Activated T-cell treated with anti-CD3 and anti-CD28 coated beads, Interleukin-2, amount 50 U/mL, for 4 hours (primary cell): ENCODE data around the gene NRSN2. TPM values are rescaled to one million over a fixed set of nuclear protein-coding genes. Genes with fewer than 3 reads are reported as not detected.
"Not testable (repeated sequence)": the region's sequence is repeated elsewhere in the genome, so short reads cannot be mapped to it uniquely, and the experiment has no call there.

ENCODE experiments used
- ATAC-seq, 2 donors: fragments of 200-7000 bp; cut with Tn5 transposase; one replicate each; pipeline ENCODE4 v1.10.0; 2021
- DNase-seq: peaks from one replicate; pipeline ENCODE4 v3.0.0-alpha.2; 2020
- H3K27me3 Mint-ChIP-seq: one replicate; pipeline ENCODE4 v1.8.0; 2021; ENCODE audit warnings: low read depth, mixed read lengths
- H3K36me3 Mint-ChIP-seq: one replicate; pipeline ENCODE4 v1.8.0; 2022; ENCODE audit warnings: mixed read lengths; ENCODE audit not compliant: insufficient read depth
- H3K4me1 Mint-ChIP-seq: one replicate; pipeline ENCODE4 v1.8.0; 2021; ENCODE audit warnings: low read depth, mixed read lengths
- H3K4me3 Mint-ChIP-seq: one replicate; pipeline ENCODE4 v1.8.0; 2021; ENCODE audit warnings: mild to moderate bottlenecking, moderate library complexity, mixed read lengths
- H3K9me3 Mint-ChIP-seq: one replicate; pipeline ENCODE4 v1.8.0; 2021; ENCODE audit warnings: mixed read lengths
- total RNA-seq, 3 donors: library from RNA; stranded (reverse); gene quantifications; one replicate each; pipeline ENCODE4 v1.2.1, GENCODE V29; 2021

Gene NRSN2
- total RNA-seq, 3 donors from 2014 or later = 2.7 to 3.2 (median 2.8) TPM

DNA sequence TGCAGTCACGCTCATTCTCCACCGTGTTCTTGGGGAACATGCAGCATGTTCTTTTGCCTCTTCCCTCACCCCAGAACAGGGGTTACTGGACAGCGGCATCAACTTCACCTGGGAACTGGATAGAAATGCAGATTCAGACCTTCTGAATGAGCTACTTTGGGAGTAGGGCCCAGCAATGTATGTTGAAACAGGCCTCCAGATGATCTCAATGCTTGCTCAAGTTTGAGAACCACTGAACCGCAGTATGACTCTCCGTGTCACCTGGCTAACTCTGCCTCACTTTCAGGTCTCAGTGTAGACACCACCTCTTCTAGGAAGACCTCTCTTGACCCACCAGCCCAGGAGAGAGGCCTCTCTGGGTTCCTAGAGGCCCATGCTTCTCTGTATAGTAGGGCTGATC, 38.5 kb downstream of the NRSN2 start:
- H3K36me3 Mint-ChIP-seq = peaks cover 32% of the 10 kb centered on the region
- H3K4me1 Mint-ChIP-seq = peaks cover 13% of the 10 kb centered on the region
- H3K9me3 Mint-ChIP-seq = no peaks in the 10 kb centered on the region
- no peak for ATAC-seq
- no peak overlapping the region for H3K4me3 Mint-ChIP-seq
- no peaks in the 10 kb centered on the region for H3K27me3 Mint-ChIP-seq
- no peak for DNase-seq

DNA sequence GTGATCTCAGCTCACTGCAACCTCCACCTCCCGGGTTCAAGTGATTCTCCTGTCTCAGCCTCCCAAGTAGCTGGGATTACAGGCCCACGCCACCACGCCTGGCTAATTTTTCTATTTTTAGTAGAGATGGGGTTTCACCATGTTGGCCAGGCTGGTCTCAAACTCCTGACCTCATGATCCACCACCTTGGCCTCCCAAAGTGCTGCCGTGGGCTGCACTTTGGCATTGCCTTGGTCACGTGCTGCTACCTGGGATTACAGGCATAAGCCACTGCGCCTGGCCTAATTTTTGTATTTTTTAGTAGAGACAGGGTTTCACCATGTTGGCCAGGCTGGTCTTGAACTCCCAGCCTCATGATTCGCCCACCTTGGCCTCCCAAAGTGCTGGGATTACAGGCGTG, 39.7 kb downstream of the NRSN2 start:
- H3K36me3 Mint-ChIP-seq = peaks cover 37% of the 10 kb centered on the region
- H3K4me1 Mint-ChIP-seq = peaks cover 13% of the 10 kb centered on the region
- H3K4me3 Mint-ChIP-seq, H3K9me3 Mint-ChIP-seq, ATAC-seq, DNase-seq, H3K27me3 Mint-ChIP-seq: not testable (repeated sequence)

DNA sequence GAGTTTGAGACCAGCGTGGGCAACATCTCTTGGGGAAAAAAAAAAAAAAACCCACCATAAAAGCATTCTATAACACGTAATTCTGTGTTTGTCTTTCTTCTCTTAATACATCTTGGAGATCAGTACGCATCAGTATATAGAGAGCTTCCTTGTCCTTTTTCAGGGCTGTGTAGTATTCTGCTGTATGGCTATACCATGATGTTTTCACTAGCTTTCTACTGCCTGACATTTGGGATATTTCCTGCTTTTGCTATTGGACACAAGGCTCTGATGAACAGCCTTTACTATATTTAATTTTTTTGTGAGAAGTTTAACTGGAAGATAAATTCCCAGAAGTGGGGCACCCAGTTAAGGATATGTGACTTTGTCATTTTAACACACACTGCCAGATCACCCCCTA, 40.6 kb downstream of the NRSN2 start:
- Mint-ChIP-seq H3K27me3 (no peaks in the 10 kb centered on the region), H3K4me1 (peaks cover 13% of the 10 kb centered on the region), H3K9me3 (no peaks in the 10 kb centered on the region), H3K4me3 (no peak overlapping the region), H3K36me3 (peaks cover 44% of the 10 kb centered on the region)
- no peak for DNase-seq
- no peak for ATAC-seq

- H3K4me1 Mint-ChIP-seq = peaks cover 9% of the 10 kb centered on the region
- DNase-seq (no peak), ATAC-seq (no peak)
- no peaks in the 10 kb centered on the region for H3K9me3 Mint-ChIP-seq
- no peaks in the 10 kb centered on the region for H3K27me3 Mint-ChIP-seq
- H3K36me3 Mint-ChIP-seq = peaks cover 50% of the 10 kb centered on the region
- no peak overlapping the region for H3K4me3 Mint-ChIP-seq
Observed at GRCh38 chr20:388034-388994, 41.4 kb downstream of the NRSN2 start.

DNA sequence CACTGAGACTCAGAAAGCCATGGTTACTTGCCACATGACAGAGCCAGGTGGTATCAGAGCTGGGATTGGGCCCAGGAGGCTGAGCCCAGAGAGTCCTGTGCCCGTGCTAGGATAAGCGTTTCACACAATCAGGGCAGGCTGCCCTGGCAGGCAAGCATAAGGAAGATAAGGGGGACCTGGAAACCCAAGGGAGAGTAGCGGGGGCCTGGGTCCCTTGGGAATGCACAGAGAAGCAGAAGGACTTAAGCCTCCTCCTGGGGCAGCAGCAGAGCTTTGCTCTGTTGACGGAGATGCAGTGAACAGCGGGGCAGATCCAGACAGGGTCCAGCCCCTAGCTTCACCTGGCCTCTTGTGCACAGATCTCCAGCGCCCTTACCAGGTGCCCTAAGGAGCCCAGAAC, 42.3 kb downstream of the NRSN2 start:
- no peaks in the 10 kb centered on the region for H3K9me3 Mint-ChIP-seq
- DNase-seq = no peak
- H3K4me1 Mint-ChIP-seq = peaks cover 2% of the 10 kb centered on the region
- H3K27me3 Mint-ChIP-seq = no peaks in the 10 kb centered on the region
- no peak overlapping the region for H3K4me3 Mint-ChIP-seq
- no peak for ATAC-seq
- peaks cover 48% of the 10 kb centered on the region for H3K36me3 Mint-ChIP-seq

GRCh38 chr20:391041-391711, 44.3 kb downstream of the NRSN2 start:
- no peaks in the 10 kb centered on the region for H3K27me3 Mint-ChIP-seq
- DNase-seq (no peak), ATAC-seq (no peak)
- H3K4me1 Mint-ChIP-seq = no peaks in the 10 kb centered on the region
- H3K4me3 Mint-ChIP-seq = no peak overlapping the region
- peaks cover 42% of the 10 kb centered on the region for H3K36me3 Mint-ChIP-seq
- H3K9me3 Mint-ChIP-seq = no peaks in the 10 kb centered on the region

DNA sequence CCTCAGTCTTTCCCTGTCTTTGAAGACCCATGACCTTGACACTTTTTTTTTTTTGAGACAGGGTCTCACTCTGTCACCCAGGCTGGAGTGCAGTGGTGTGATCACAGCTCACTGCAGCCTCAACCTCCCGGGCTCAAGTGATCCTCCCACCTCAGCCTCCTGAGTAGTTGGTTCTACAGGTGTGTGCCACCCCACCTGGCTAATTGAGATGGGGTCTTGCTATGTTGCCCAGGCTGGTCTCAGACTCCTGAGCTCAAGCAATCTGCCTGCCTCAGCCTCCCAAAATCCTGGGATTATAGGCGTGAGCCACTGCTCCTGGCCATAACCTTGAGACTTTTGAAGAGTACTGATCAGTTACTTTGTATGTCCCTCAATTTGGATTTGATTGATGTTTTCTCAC, 46.4 kb downstream of the NRSN2 start:
- peaks cover 42% of the 10 kb centered on the region for H3K36me3 Mint-ChIP-seq
- ATAC-seq, DNase-seq, H3K27me3 Mint-ChIP-seq, H3K4me3 Mint-ChIP-seq, H3K4me1 Mint-ChIP-seq, H3K9me3 Mint-ChIP-seq: not testable (repeated sequence)

- peaks cover 30% of the 10 kb centered on the region for H3K36me3 Mint-ChIP-seq
- H3K4me3 Mint-ChIP-seq = no peak overlapping the region
- no peaks in the 10 kb centered on the region for H3K27me3 Mint-ChIP-seq
- no peaks in the 10 kb centered on the region for H3K9me3 Mint-ChIP-seq
- ATAC-seq (no peak), DNase-seq (no peak)
- H3K4me1 Mint-ChIP-seq = peaks cover 3% of the 10 kb centered on the region
Observed at GRCh38 chr20:396252-396618, 49.3 kb downstream of the NRSN2 start.

DNA sequence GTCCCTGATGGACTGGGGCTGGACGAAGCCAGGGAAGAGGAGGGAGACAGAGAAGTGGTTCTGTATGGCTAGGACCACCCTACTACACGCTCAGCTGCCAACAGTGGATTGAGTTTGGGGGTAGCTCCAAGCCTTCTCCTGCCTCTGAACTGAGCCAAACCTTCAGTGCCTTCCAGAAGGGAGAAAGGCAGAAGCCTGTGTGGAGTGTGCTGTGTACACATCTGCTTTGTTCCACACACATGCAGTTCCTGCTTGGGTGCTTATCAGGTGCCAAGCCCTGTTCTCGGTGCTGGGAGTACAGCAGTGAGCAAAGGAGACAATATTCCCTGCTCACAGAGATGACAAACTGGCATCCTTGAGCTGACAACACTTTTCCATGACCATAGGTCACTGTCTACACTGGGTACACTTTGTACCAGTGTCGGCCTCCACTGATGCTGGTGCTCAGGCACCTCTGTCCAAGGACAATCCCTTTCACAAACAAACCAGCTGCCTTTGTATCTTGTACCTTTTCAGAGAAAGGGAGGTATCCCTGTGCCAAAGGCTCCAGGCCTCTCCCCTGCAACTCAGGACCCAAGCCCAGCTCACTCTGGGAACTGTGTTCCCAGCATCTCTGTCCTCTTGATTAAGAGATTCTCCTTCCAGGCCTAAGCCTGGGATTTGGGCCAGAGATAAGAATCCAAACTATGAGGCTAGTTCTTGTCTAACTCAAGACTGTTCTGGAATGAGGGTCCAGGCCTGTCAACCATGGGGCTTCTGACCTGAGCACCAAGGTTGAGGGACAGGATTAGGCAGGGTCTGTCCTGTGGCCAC, 49.9 kb downstream of the NRSN2 start:
- Mint-ChIP-seq H3K4me3 (no peak overlapping the region), H3K36me3 (peaks cover 27% of the 10 kb centered on the region), H3K27me3 (no peaks in the 10 kb centered on the region), H3K4me1 (peaks cover 5% of the 10 kb centered on the region), H3K9me3 (no peaks in the 10 kb centered on the region)
- DNase-seq = no peak
- no peak for ATAC-seq

- peaks cover 10% of the 10 kb centered on the region for H3K4me1 Mint-ChIP-seq
- H3K4me3 Mint-ChIP-seq = no peak overlapping the region
- H3K36me3 Mint-ChIP-seq = peaks cover 20% of the 10 kb centered on the region
- no peaks in the 10 kb centered on the region for H3K27me3 Mint-ChIP-seq
- H3K9me3 Mint-ChIP-seq = no peaks in the 10 kb centered on the region
- DNase-seq = no peak
- no peak for ATAC-seq
Observed at GRCh38 chr20:397432-398237, 50.7 kb downstream of the NRSN2 start.

GRCh38 chr20:399182-399707, 52.3 kb downstream of the NRSN2 start:
- H3K4me3 Mint-ChIP-seq = no peak overlapping the region
- H3K9me3 Mint-ChIP-seq = no peaks in the 10 kb centered on the region
- H3K4me1 Mint-ChIP-seq = peaks cover 15% of the 10 kb centered on the region
- H3K27me3 Mint-ChIP-seq = no peaks in the 10 kb centered on the region
- peaks cover 12% of the 10 kb centered on the region for H3K36me3 Mint-ChIP-seq
- DNase-seq (no peak), ATAC-seq (no peak)

DNA sequence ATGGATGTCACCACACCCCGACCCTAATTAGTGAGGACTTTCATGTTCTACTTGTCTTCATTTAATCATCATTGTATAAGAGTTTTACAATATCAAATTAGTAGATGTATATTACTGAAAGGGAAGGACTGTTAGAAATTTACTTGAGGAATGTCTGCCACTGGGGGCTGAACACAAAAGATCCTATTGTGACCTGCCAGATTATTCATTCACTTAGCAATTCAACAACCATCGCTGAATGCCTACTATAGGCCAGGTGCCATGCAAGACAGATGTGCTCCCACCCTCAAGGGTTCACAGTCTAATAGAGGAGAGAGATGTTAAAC, 53.2 kb downstream of the NRSN2 start:
- H3K9me3 Mint-ChIP-seq = no peaks in the 10 kb centered on the region
- H3K4me1 Mint-ChIP-seq = peaks cover 15% of the 10 kb centered on the region
- no peaks in the 10 kb centered on the region for H3K27me3 Mint-ChIP-seq
- DNase-seq (no peak), ATAC-seq (no peak)
- H3K36me3 Mint-ChIP-seq = peaks cover 12% of the 10 kb centered on the region
- H3K4me3 Mint-ChIP-seq = no peak overlapping the region

GRCh38 chr20:400454-401275, 53.8 kb downstream of the NRSN2 start:
- H3K4me1 Mint-ChIP-seq = peaks cover 15% of the 10 kb centered on the region

More at GRCh38 chr20:400454-401275, 53.8 kb downstream of the NRSN2 start:
- Mint-ChIP-seq H3K27me3 (no peaks in the 10 kb centered on the region), H3K9me3 (no peaks in the 10 kb centered on the region), H3K36me3 (peaks cover 12% of the 10 kb centered on the region), H3K4me3 (no peak overlapping the region)
- DNase-seq (no peak), ATAC-seq (no peak)
